ENCODE data around the gene RNF208. TPM values are rescaled to one million over a fixed set of nuclear protein-coding genes. Genes with fewer than 3 reads are reported as not detected.
"Not testable (repeated sequence)": the region's sequence is repeated elsewhere in the genome, so short reads cannot be mapped to it uniquely, and the experiment has no call there.

The RNF208 gene
- total and polyA plus RNA-seq, 3 donors from 2014 or later, result 3.0 to 7.7 (median 4.1) TPM

GRCh38 chr9:137262173-137262908 is 40.3 kb upstream of the RNF208 start:
- TF ChIP-seq CTCF (IDR thresholded peaks at IDR 0.05), result peak; percentile 10 to 34 (median 19)
- DNase-seq; H3K9me3 ChIP-seq; H3K36me3 ChIP-seq (ENCODE audit: low read depth, missing control alignments); H3K27ac ChIP-seq; H3K27me3 ChIP-seq; H3K4me1 ChIP-seq; H3K4me3 ChIP-seq; intact Hi-C loops (cut with DNase I; ENCODE audit: low total_unique reads): not testable (repeated sequence)
- WGBS, 2 donors, result 35 to 54% methylated on average over 14 to 15 of the region's 15 CpGs

GRCh38 chr9:137256856-137257255 is 34.8 kb upstream of the RNF208 start:
- Histone ChIP-seq H3K9me3 (no peaks in the 10 kb centered on the region), H3K4me3 (no peak overlapping the region), H3K27me3 (no peaks in the 10 kb centered on the region), H3K36me3 (ENCODE audit: low read depth, missing control alignments) (no peaks in the 10 kb centered on the region), H3K4me1 (peaks cover 29% of the 10 kb centered on the region), H3K27ac (no peak overlapping the region)
- no peak for DNase-seq
- WGBS, 2 donors, result 84 to 87% methylated on average over 8 to 15 of the region's 15 CpGs
- TF ChIP-seq POLR2A (IDR thresholded peaks at IDR 0.05), result no peak
- no peak for TF ChIP-seq CTCF (IDR thresholded peaks at IDR 0.05)
- intact Hi-C loops (cut with DNase I; ENCODE audit: low total_unique reads), result no loop called here

GRCh38 chr9:137256362-137256761 is 34.3 kb upstream of the RNF208 start:
- H3K4me3 ChIP-seq, result no peak overlapping the region
- H3K27me3 ChIP-seq, result no peaks in the 10 kb centered on the region
- WGBS, 2 donors, result 51 to 71% methylated on average over 12 to 15 of the region's 15 CpGs
- intact Hi-C loops (cut with DNase I; ENCODE audit: low total_unique reads), result no loop called here
- H3K36me3 ChIP-seq (ENCODE audit: low read depth, missing control alignments), result no peaks in the 10 kb centered on the region
- TF ChIP-seq CTCF (IDR thresholded peaks at IDR 0.05), result no peak
- TF ChIP-seq POLR2A (IDR thresholded peaks at IDR 0.05), result no peak
- no peaks in the 10 kb centered on the region for H3K9me3 ChIP-seq
- DNase-seq, result no peak
- H3K4me1 ChIP-seq, result peaks cover 30% of the 10 kb centered on the region
- no peak overlapping the region for H3K27ac ChIP-seq

- no peaks in the 10 kb centered on the region for H3K36me3 ChIP-seq (ENCODE audit: low read depth, missing control alignments)
- peak overlapping the region; percentile 97 to 98 for H3K4me3 ChIP-seq
- H3K27ac ChIP-seq, result peak overlapping the region; percentile 55 to 88
- TF ChIP-seq CTCF (IDR thresholded peaks at IDR 0.05) (no peak), POLR2A (IDR thresholded peaks at IDR 0.05) (no peak)
- DNase-seq, result peak; percentile 59
- intact Hi-C loops (cut with DNase I; ENCODE audit: low total_unique reads), result no loop called here
- H3K27me3 ChIP-seq, result no peaks in the 10 kb centered on the region
- 3 to 4% methylated on average over 18 to 34 of the region's 51 CpGs for WGBS, 2 donors
- H3K4me1 ChIP-seq, result peaks cover 38% of the 10 kb centered on the region
- H3K9me3 ChIP-seq, result no peaks in the 10 kb centered on the region
Observed at GRCh38 chr9:137255448-137256114, 33.5 kb upstream of the RNF208 start.

Data from testis (tissue), 3 donors.